Endodermal cell (in vitro differentiated cells): Measurements from ENCODE around the gene ELP1. TPM values are rescaled to one million over a fixed set of nuclear protein-coding genes. Genes with fewer than 3 reads are reported as not detected.

ENCODE experiments used
- DNase-seq: peaks from one replicate; pipeline ENCODE4 v3.0.0-alpha.2; 2017
- H3K27ac ChIP-seq: 2 replicates; pipeline ENCODE4 v1.5.1; 2013; ENCODE audit warnings: mild to moderate bottlenecking, low read depth, low read length, moderate library complexity
- H3K27me3 ChIP-seq: 2 replicates; pipeline ENCODE4 v1.6.1; 2013; ENCODE audit warnings: mild to moderate bottlenecking, low read length, moderate library complexity; ENCODE audit not compliant: insufficient read depth, control insufficient read depth, poor library complexity, severe bottlenecking
- H3K36me3 ChIP-seq: 2 replicates; pipeline ENCODE4 v1.7.0; 2013; ENCODE audit warnings: mild to moderate bottlenecking, low read length, moderate library complexity; ENCODE audit not compliant: control insufficient read depth, insufficient read depth
- H3K4me1 ChIP-seq: one replicate; pipeline ENCODE4 v1.7.0; 2013; ENCODE audit warnings: low read length; ENCODE audit not compliant: control insufficient read depth, insufficient read depth
- H3K4me3 ChIP-seq: 2 replicates; pipeline ENCODE4 v1.5.1; 2013; ENCODE audit warnings: mild to moderate bottlenecking, low read length, moderate library complexity
- H3K9ac ChIP-seq: 2 replicates; pipeline ENCODE4 v1.6.1; 2013; ENCODE audit warnings: mild to moderate bottlenecking, low read length, moderate library complexity; ENCODE audit not compliant: poor library complexity, severe bottlenecking; ENCODE audit errors: extremely low read depth
- H3K9me3 ChIP-seq: 2 replicates; pipeline ENCODE4 v1.6.1; 2013; ENCODE audit warnings: mild to moderate bottlenecking, low read length, moderate library complexity; ENCODE audit not compliant: control insufficient read depth
- H3K27ac Mint-ChIP-seq: 2 replicates; pipeline ENCODE4 v1.8.0; 2020; ENCODE audit warnings: mixed read lengths
- H3K27me3 Mint-ChIP-seq: 2 replicates; pipeline ENCODE4 v1.8.0; 2021; ENCODE audit warnings: mild to moderate bottlenecking, mixed read lengths; ENCODE audit not compliant: insufficient read depth
- H3K36me3 Mint-ChIP-seq: 2 replicates; pipeline ENCODE4 v1.8.0; 2020; ENCODE audit warnings: low read depth, mixed read lengths
- H3K4me1 Mint-ChIP-seq: 2 replicates; pipeline ENCODE4 v1.8.0; 2020; ENCODE audit warnings: mixed read lengths
- H3K4me3 Mint-ChIP-seq: 2 replicates; pipeline ENCODE4 v1.8.0; 2020; ENCODE audit warnings: mild to moderate bottlenecking, moderate library complexity, mixed read lengths
- H3K9me3 Mint-ChIP-seq: 2 replicates; pipeline ENCODE4 v1.8.0; 2020; ENCODE audit warnings: mild to moderate bottlenecking, mixed read lengths
- CTCF ChIP-seq: fragments of 200-600 bp; sonication (generic); conservative IDR thresholded peaks from 2 replicates; pipeline ENCODE4 v1.5.0; 2021; ENCODE audit warnings: antibody characterized with exemption, mild to moderate bottlenecking
- WGBS, 2 experiments: methylation state at CpG; one replicate each; pipeline versions ENCODE4 v1.1.5 to v1.1.7; 2013; ENCODE audit warnings: missing lambda C conversion rate in 2 of 2, mixed read lengths in 1 of 2; ENCODE audit not compliant: insufficient coverage in 1 of 2, insufficient read length in 1 of 2; 5-methylcytosine and 5-hydroxymethylcytosine counted together
- total RNA-seq, 2 donors: library from RNA; stranded (reverse); fragmentation: NEBNext Ultra II Directional in 1 of 2; extraction: Animal tissue kit (Norgen Biotek cat#: 25700) in 1 of 2; gene quantifications; 2 replicates in 1 of 2; 3 replicates in 1 of 2; pipeline ENCODE4 v1.2.1, GENCODE V29; 2021

The ELP1 gene
- total RNA-seq, 2 donors from 2014 or later = 32.9 to 37.1 TPM

- peaks cover 3% of the 10 kb centered on the region for H3K27me3 Mint-ChIP-seq
- Histone ChIP-seq H3K36me3 (no peaks in the 10 kb centered on the region), H3K4me1 (no peaks in the 10 kb centered on the region), H3K9me3 (no peaks in the 10 kb centered on the region), H3K4me3 (no peak overlapping the region), H3K27ac (no peak overlapping the region), H3K9ac (no peak overlapping the region), H3K27me3 (no peaks in the 10 kb centered on the region)
- no peak overlapping the region for H3K4me3 Mint-ChIP-seq
- no peaks in the 10 kb centered on the region for H3K36me3 Mint-ChIP-seq
- TF ChIP-seq CTCF = peak; percentile 60
- no peaks in the 10 kb centered on the region for H3K9me3 Mint-ChIP-seq
- 87 to 90% methylated on average over 2 to 3 of the region's 3 CpGs for WGBS, 2 experiments
- H3K4me1 Mint-ChIP-seq = no peaks in the 10 kb centered on the region
- H3K27ac Mint-ChIP-seq = no peak overlapping the region
- peak; percentile 55 for DNase-seq
Observed at GRCh38 chr9:108854094-108854493, 79.8 kb downstream of the ELP1 start.

GRCh38 chr9:108852079-108852478 is 81.8 kb downstream of the ELP1 start:
- no peak for DNase-seq
- no peak overlapping the region for H3K4me3 ChIP-seq
- H3K9me3 ChIP-seq = no peaks in the 10 kb centered on the region
- Mint-ChIP-seq H3K27ac (no peak overlapping the region), H3K27me3 (peaks cover 3% of the 10 kb centered on the region), H3K4me1 (no peaks in the 10 kb centered on the region), H3K4me3 (no peak overlapping the region), H3K36me3 (no peaks in the 10 kb centered on the region), H3K9me3 (no peaks in the 10 kb centered on the region)
- no peaks in the 10 kb centered on the region for H3K4me1 ChIP-seq
- no peak overlapping the region for H3K27ac ChIP-seq
- H3K27me3 ChIP-seq = no peaks in the 10 kb centered on the region
- 88 to 100% methylated on average over 1 of the region's 1 CpG for WGBS, 2 experiments
- no peaks in the 10 kb centered on the region for H3K36me3 ChIP-seq
- TF ChIP-seq CTCF = no peak
- no peak overlapping the region for H3K9ac ChIP-seq

GRCh38 chr9:108851138-108851537 is 82.8 kb downstream of the ELP1 start:
- Mint-ChIP-seq H3K4me3 (no peak overlapping the region), H3K4me1 (no peaks in the 10 kb centered on the region), H3K27ac (no peak overlapping the region), H3K36me3 (no peaks in the 10 kb centered on the region), H3K27me3 (peaks cover 3% of the 10 kb centered on the region), H3K9me3 (no peaks in the 10 kb centered on the region)
- Histone ChIP-seq H3K36me3 (no peaks in the 10 kb centered on the region), H3K9ac (no peak overlapping the region), H3K27ac (no peak overlapping the region), H3K9me3 (no peaks in the 10 kb centered on the region), H3K4me1 (no peaks in the 10 kb centered on the region), H3K4me3 (no peak overlapping the region), H3K27me3 (no peaks in the 10 kb centered on the region)
- TF ChIP-seq CTCF = no peak
- 68 to 89% methylated on average over 2 to 3 of the region's 3 CpGs for WGBS, 2 experiments
- DNase-seq = no peak
